Caco-2 (cell line): ENCODE results near the gene GLT6D1. TPM values are rescaled to one million over a fixed set of nuclear protein-coding genes. Genes with fewer than 3 reads are reported as not detected.

ENCODE experiments used
- BruUV-seq: library from RNA; stranded (reverse); fragments of 400-500 nt; replicated peaks from 2 replicates; lab custom pipeline; 2021; lab: Mats Ljungman, UMichigan
- CTCF ChIA-PET: fragments of 300-600 bp; sonication (Branson Sonifier 250); formaldehyde crosslinking; loops from one replicate; lab custom pipeline; 2022; ENCODE audit warnings: antibody characterized with exemption; lab: Charles Lee
- POLR2A ChIA-PET: fragments of 300-600 bp; sonication (Branson Sonifier 250); formaldehyde crosslinking; loops from one replicate; lab custom pipeline; 2022; ENCODE audit warnings: antibody characterized with exemption; lab: Charles Lee
- DNase-seq, 2 experiments: peaks; one replicate each; pipeline versions ENCODE4 v3.0.0 to v3.0.0-alpha.2; 2020 to 2022
- H3K27me3 ChIP-seq: replicated peaks from 2 replicates; pipeline ENCODE4 v1.6.0; 2011; ENCODE audit warnings: low read length; ENCODE audit not compliant: control insufficient read depth, insufficient read depth
- H3K36me3 ChIP-seq: 2 replicates; pipeline ENCODE4 v1.5.1; 2011; ENCODE audit warnings: low read length; ENCODE audit not compliant: control insufficient read depth, insufficient read depth
- H3K4me1 ChIP-seq: fragments of 250-450 bp; sonication (Bioruptor Pico); 2 replicates; pipeline ENCODE4 v1.5.1; 2020; ENCODE audit warnings: mild to moderate bottlenecking
- H3K4me3 ChIP-seq: 2 replicates; pipeline ENCODE4 v1.5.1; 2011; ENCODE audit warnings: low read depth, mild to moderate bottlenecking, control low read depth, low read length
- H3K9me3 ChIP-seq: fragments of 250-450 bp; sonication (Bioruptor Pico); 2 replicates; pipeline ENCODE4 v1.5.1; 2020; ENCODE audit warnings: mild to moderate bottlenecking, moderate library complexity
- H3K27ac Mint-ChIP-seq: one replicate; pipeline ENCODE4 v1.8.0; 2022; ENCODE audit warnings: mixed read lengths; ENCODE audit not compliant: unreplicated experiment
- H3K27me3 Mint-ChIP-seq: one replicate; pipeline ENCODE4 v1.8.0; 2022; ENCODE audit warnings: mixed read lengths; ENCODE audit not compliant: insufficient read depth, unreplicated experiment
- H3K36me3 Mint-ChIP-seq: one replicate; pipeline ENCODE4 v1.8.0; 2022; ENCODE audit warnings: mild to moderate bottlenecking, mixed read lengths; ENCODE audit not compliant: insufficient read depth, unreplicated experiment
- H3K4me1 Mint-ChIP-seq: one replicate; pipeline ENCODE4 v1.8.0; 2022; ENCODE audit warnings: low read depth, mixed read lengths; ENCODE audit not compliant: unreplicated experiment
- H3K4me3 Mint-ChIP-seq: one replicate; pipeline ENCODE4 v1.8.0; 2022; ENCODE audit warnings: mild to moderate bottlenecking, moderate library complexity, mixed read lengths; ENCODE audit not compliant: unreplicated experiment
- H3K9me3 Mint-ChIP-seq: one replicate; pipeline ENCODE4 v1.8.0; 2022; ENCODE audit warnings: mixed read lengths; ENCODE audit not compliant: unreplicated experiment
- intact Hi-C: fragments of 100-400 bp; cut with micrococcal nuclease; formaldehyde crosslinking; loops from one replicate; pipeline ENCODE4 v1.10.0; 2022; ENCODE audit not compliant: unreplicated experiment
- total RNA-seq: library from RNA; stranded (reverse); gene quantifications from 2 replicates; pipeline ENCODE4 v1.2.3, GENCODE V29; 2022
- TF ChIP-seq, protein P1 (sequence below), 2 experiments: fragments of 200-600 bp in 1 of 2; IDR thresholded peaks; 1 replicate in 1 of 2; 2 replicates in 1 of 2; pipeline versions ENCODE4 v1.5.1 to v1.8.0; 2011 to 2022; ENCODE audit warnings: antibody characterized with exemption in 1 of 2, control low read depth in 1 of 2, inconsistent platforms in 1 of 2, low read depth in 1 of 2, low read length in 1 of 2, mild to moderate bottlenecking in 1 of 2, moderate library complexity in 1 of 2; ENCODE audit not compliant: insufficient read depth in 1 of 2, severe bottlenecking in 1 of 2, unreplicated experiment in 1 of 2

GLT6D1 gene
- total RNA-seq, 1 experiment from 2014 or later, result not detected

DNA sequence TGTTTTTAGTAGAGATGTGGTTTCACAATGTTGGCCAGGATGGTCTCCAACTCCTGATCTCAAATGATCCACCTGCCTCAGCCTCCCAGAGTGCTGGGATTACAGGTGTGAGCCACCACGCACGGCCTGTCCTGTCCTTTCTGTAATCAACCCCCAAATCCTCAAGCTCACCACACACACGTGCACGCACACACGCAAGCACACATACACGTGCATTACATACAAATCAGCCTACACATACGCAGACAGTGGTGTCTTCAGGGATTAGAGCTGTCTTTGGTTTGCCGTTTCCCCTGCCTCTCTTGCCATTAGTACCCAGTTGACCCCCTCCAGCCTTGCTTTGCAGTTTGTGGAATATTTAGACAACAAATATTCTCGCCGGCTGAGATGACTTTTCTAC lies 6.5 kb downstream of the GLT6D1 start:
- Mint-ChIP-seq H3K27me3 (peaks cover 25% of the 10 kb centered on the region), H3K36me3 (no peaks in the 10 kb centered on the region), H3K27ac (no peak overlapping the region), H3K9me3 (peaks cover 30% of the 10 kb centered on the region), H3K4me3 (no peak overlapping the region), H3K4me1 (no peaks in the 10 kb centered on the region)
- H3K27me3 ChIP-seq, result no peaks in the 10 kb centered on the region
- BruUV-seq, result no TSS peak
- CTCF ChIA-PET, result no interaction called here
- TF ChIP-seq, protein P1, sequence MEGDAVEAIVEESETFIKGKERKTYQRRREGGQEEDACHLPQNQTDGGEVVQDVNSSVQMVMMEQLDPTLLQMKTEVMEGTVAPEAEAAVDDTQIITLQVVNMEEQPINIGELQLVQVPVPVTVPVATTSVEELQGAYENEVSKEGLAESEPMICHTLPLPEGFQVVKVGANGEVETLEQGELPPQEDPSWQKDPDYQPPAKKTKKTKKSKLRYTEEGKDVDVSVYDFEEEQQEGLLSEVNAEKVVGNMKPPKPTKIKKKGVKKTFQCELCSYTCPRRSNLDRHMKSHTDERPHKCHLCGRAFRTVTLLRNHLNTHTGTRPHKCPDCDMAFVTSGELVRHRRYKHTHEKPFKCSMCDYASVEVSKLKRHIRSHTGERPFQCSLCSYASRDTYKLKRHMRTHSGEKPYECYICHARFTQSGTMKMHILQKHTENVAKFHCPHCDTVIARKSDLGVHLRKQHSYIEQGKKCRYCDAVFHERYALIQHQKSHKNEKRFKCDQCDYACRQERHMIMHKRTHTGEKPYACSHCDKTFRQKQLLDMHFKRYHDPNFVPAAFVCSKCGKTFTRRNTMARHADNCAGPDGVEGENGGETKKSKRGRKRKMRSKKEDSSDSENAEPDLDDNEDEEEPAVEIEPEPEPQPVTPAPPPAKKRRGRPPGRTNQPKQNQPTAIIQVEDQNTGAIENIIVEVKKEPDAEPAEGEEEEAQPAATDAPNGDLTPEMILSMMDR (IDR thresholded peaks at IDR 0.05; ENCODE audit: insufficient read depth in 1 of 2, low read depth in 1 of 2, low read length in 1 of 2, severe bottlenecking in 1 of 2, unreplicated experiment in 1 of 2), result no peak
- no peaks in the 10 kb centered on the region for H3K4me1 ChIP-seq
- H3K9me3 ChIP-seq, result peaks cover 4% of the 10 kb centered on the region; the same call in 1 of the 2 replicates
- no peaks in the 10 kb centered on the region for H3K36me3 ChIP-seq
- no peak overlapping the region for H3K4me3 ChIP-seq
- intact Hi-C loops, result no loop called here
- no peak for DNase-seq
- POLR2A ChIA-PET, result no interaction called here

DNA sequence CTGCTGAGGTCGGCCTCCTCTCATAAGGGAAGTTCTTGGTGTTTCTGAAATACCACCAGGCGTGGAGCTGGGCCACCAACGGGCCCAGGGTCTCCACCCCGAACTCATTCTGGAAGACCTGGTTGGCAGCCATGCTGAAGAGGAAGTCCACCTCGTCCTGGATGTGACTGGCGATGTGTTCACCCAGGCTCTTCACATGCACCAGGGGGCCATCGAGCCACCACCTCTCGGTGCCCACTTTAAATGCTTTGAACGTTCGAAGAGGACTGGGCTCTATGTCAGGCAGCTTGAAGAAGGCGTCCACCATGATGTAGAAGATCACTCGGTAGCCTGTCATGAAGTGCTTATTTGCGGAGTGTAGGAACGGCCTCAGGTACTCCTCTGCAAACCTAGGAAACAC lies 15.1 kb downstream of the GLT6D1 start:
- Histone ChIP-seq H3K27me3 (no peaks in the 10 kb centered on the region), H3K36me3 (no peaks in the 10 kb centered on the region), H3K4me3 (no peak overlapping the region), H3K4me1 (no peaks in the 10 kb centered on the region), H3K9me3 (peaks cover 7% of the 10 kb centered on the region)
- peaks cover 29% of the 10 kb centered on the region for H3K9me3 Mint-ChIP-seq
- no TSS peak for BruUV-seq
- H3K27me3 Mint-ChIP-seq, result peaks cover 8% of the 10 kb centered on the region
- ChIA-PET POLR2A (no interaction called here), CTCF (no interaction called here)
- intact Hi-C loops, result no loop called here
- no peaks in the 10 kb centered on the region for H3K4me1 Mint-ChIP-seq
- no peak overlapping the region for H3K27ac Mint-ChIP-seq
- H3K4me3 Mint-ChIP-seq, result no peak overlapping the region
- TF ChIP-seq, protein P1 (IDR thresholded peaks at IDR 0.05; ENCODE audit: insufficient read depth in 1 of 2, low read depth in 1 of 2, low read length in 1 of 2, severe bottlenecking in 1 of 2, unreplicated experiment in 1 of 2), result no peak
- DNase-seq, result no peak
- no peaks in the 10 kb centered on the region for H3K36me3 Mint-ChIP-seq

DNA sequence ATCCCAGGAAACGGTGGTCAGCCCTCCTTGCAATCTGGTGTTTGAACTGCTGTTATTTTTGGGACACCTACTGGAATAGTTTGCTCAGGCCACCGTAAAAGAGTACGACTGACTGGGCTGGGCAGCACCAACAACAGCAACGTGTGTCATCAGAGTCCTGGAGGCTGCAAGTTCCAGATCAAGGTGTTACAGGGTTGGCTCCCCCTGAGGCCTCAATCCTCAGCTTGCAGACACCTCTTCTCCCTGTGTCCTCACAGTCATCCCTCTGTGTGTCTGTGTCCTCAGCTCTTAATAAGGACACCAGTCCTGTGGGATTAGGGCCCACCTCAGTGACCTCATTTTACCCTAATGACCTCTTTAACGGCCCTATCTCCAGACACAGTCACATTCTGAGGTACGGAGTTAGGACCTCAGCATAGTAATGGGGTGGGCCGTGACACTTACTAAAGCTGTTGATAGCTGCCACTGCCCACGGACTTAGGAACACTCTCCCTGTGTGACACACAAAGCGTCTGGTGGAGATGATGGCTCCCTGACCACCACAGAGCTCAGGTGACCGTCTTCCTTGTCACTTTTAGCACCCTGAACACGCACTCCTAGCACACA lies 16.8 kb downstream of the GLT6D1 start:
- peaks cover 3% of the 10 kb centered on the region for H3K9me3 ChIP-seq
- Mint-ChIP-seq H3K4me3 (no peak overlapping the region), H3K27me3 (peaks cover 11% of the 10 kb centered on the region), H3K9me3 (peaks cover 14% of the 10 kb centered on the region), H3K4me1 (no peaks in the 10 kb centered on the region), H3K36me3 (no peaks in the 10 kb centered on the region), H3K27ac (no peak overlapping the region)
- TF ChIP-seq, protein P1 (IDR thresholded peaks at IDR 0.05; ENCODE audit: insufficient read depth in 1 of 2, low read depth in 1 of 2, low read length in 1 of 2, severe bottlenecking in 1 of 2, unreplicated experiment in 1 of 2), result no peak
- BruUV-seq, result no TSS peak
- H3K4me1 ChIP-seq, result no peaks in the 10 kb centered on the region
- CTCF ChIA-PET, result no interaction called here
- no peaks in the 10 kb centered on the region for H3K27me3 ChIP-seq
- DNase-seq, result no peak
- H3K36me3 ChIP-seq, result no peaks in the 10 kb centered on the region
- POLR2A ChIA-PET, result no interaction called here
- intact Hi-C loops, result no loop called here
- H3K4me3 ChIP-seq, result no peak overlapping the region
